ENCODE results near the gene SRGAP3. TPM values are rescaled to one million over a fixed set of nuclear protein-coding genes. Genes with fewer than 3 reads are reported as not detected.

Gene SRGAP3
- total and polyA plus RNA-seq, 5 donors: 1.4 to 7.9 (median 2.7) TPM

GRCh38 chr3:8937064-8938020, 312.1 kb downstream of the SRGAP3 start:
- DNase-seq: no peak
- H3K27me3 ChIP-seq (ENCODE audit: control insufficient read depth, insufficient read depth): no peaks in the 10 kb centered on the region
- no peak overlapping the region for H3K4me3 ChIP-seq (ENCODE audit: low read length)
- H3K4me1 ChIP-seq (ENCODE audit: control insufficient read depth, insufficient read depth, low read length): peaks cover 1% of the 10 kb centered on the region
- H3K27ac ChIP-seq (ENCODE audit: low read length): peak overlapping the region; percentile 89
- H3K9me3 ChIP-seq (ENCODE audit: control insufficient read depth, low read length): no peaks in the 10 kb centered on the region
- peak; percentile 78 to 79 for ATAC-seq
- WGBS: 47% methylated on average over 6 of the region's 6 CpGs
- intact Hi-C loops (cut with DNase I): no loop called here

- intact Hi-C loops (cut with DNase I): no loop called here
- WGBS: 83% methylated on average over 2 of the region's 2 CpGs
Measured at GRCh38 chr3:8932507-8932906, 316.9 kb downstream of the SRGAP3 start.

GRCh38 chr3:8931342-8931741, 318.1 kb downstream of the SRGAP3 start:
- no peak for ATAC-seq
- Histone ChIP-seq H3K27ac (ENCODE audit: low read length) (no peak overlapping the region), H3K9me3 (ENCODE audit: control insufficient read depth, low read length) (no peaks in the 10 kb centered on the region), H3K4me1 (ENCODE audit: control insufficient read depth, insufficient read depth, low read length) (no peaks in the 10 kb centered on the region), H3K4me3 (ENCODE audit: low read length) (no peak overlapping the region), H3K27me3 (ENCODE audit: control insufficient read depth, insufficient read depth) (no peaks in the 10 kb centered on the region)
- 80% methylated on average over 3 of the region's 3 CpGs for WGBS
- no peak for DNase-seq
- intact Hi-C loops (cut with DNase I): no loop called here

More at GRCh38 chr3:8932507-8932906, 316.9 kb downstream of the SRGAP3 start:
- ATAC-seq (no peak), DNase-seq (no peak)
- Histone ChIP-seq H3K27me3 (ENCODE audit: control insufficient read depth, insufficient read depth) (no peaks in the 10 kb centered on the region), H3K4me3 (ENCODE audit: low read length) (no peak overlapping the region), H3K27ac (ENCODE audit: low read length) (no peak overlapping the region), H3K4me1 (ENCODE audit: control insufficient read depth, insufficient read depth, low read length) (peaks cover 1% of the 10 kb centered on the region), H3K9me3 (ENCODE audit: control insufficient read depth, low read length) (no peaks in the 10 kb centered on the region)

Other genes with a start within 250 kb of the SRGAP3 start
- 10 to 100 TPM; 43.9 to 46.6 (median 46.2) TPM for gene THUMPD3, start 113.4 kb upstream of the SRGAP3 start, total RNA-seq
- gene THUMPD3, start 113.4 kb upstream of the SRGAP3 start, polyA plus RNA-seq: 29.0 TPM
- gene SETD5, start 148.0 kb upstream of the SRGAP3 start, total RNA-seq: 10 to 100 TPM; 64.4 to 73.6 (median 65.0) TPM
- 29.4 TPM for gene SETD5, start 148.0 kb upstream of the SRGAP3 start, polyA plus RNA-seq

Data from right cardiac atrium (tissue), 5 donors.